GM20431 (cell line): ENCODE data around the gene PPP1R12B.
"Not testable (repeated sequence)": the region's sequence is repeated elsewhere in the genome, so short reads cannot be mapped to it uniquely, and the experiment has no call there.

Experiments
- in situ Hi-C: fragments of 300-500 bp; cut with MseI, MboI; formaldehyde crosslinking; loops from one replicate; pipeline ENCODE4 v1.15.0; 2020; ENCODE audit warnings: low sequenced_read_pairs; ENCODE audit not compliant: unreplicated experiment

The PPP1R12B gene

GRCh38 chr1:202622388-202622787 is 273.9 kb downstream of the PPP1R12B start:
- in situ Hi-C loops = no loop called here

GRCh38 chr1:202623075-202623474 is 274.6 kb downstream of the PPP1R12B start:
- in situ Hi-C loops = no loop called here

- in situ Hi-C loops = not testable (repeated sequence)
Measured at GRCh38 chr1:202623476-202623875, 275.0 kb downstream of the PPP1R12B start.

GRCh38 chr1:202624088-202624780 is 275.7 kb downstream of the PPP1R12B start:
- in situ Hi-C loops = no loop called here

- in situ Hi-C loops = no loop called here
Measured at GRCh38 chr1:202624781-202625108, 276.2 kb downstream of the PPP1R12B start.

- in situ Hi-C loops = no loop called here
Measured at GRCh38 chr1:202625416-202626360, 277.2 kb downstream of the PPP1R12B start.

GRCh38 chr1:202627036-202627435 is 278.5 kb downstream of the PPP1R12B start:
- in situ Hi-C loops = not testable (repeated sequence)

GRCh38 chr1:202627841-202628565 is 279.5 kb downstream of the PPP1R12B start:
- in situ Hi-C loops = no loop called here

GRCh38 chr1:202628646-202629215 is 280.2 kb downstream of the PPP1R12B start:
- in situ Hi-C loops = no loop called here

- in situ Hi-C loops = not testable (repeated sequence)
Measured at GRCh38 chr1:202629257-202629811, 280.8 kb downstream of the PPP1R12B start.

- in situ Hi-C loops = not testable (repeated sequence)
Measured at GRCh38 chr1:202630096-202630495, 281.6 kb downstream of the PPP1R12B start.

- in situ Hi-C loops = no loop called here
Measured at GRCh38 chr1:202630541-202630940, 282.0 kb downstream of the PPP1R12B start.

GRCh38 chr1:202631076-202631923 is 282.8 kb downstream of the PPP1R12B start:
- in situ Hi-C loops = no loop called here

- in situ Hi-C loops = no loop called here
Measured at GRCh38 chr1:202632241-202632640, 283.7 kb downstream of the PPP1R12B start.

- in situ Hi-C loops = not testable (repeated sequence)
Measured at GRCh38 chr1:202636171-202636570, 287.7 kb downstream of the PPP1R12B start.

- in situ Hi-C loops = not testable (repeated sequence)
Measured at GRCh38 chr1:202637321-202638018, 289.0 kb downstream of the PPP1R12B start.

GRCh38 chr1:202638019-202638700 is 289.7 kb downstream of the PPP1R12B start:
- in situ Hi-C loops = no loop called here

GRCh38 chr1:202638701-202639305 is 290.3 kb downstream of the PPP1R12B start:
- in situ Hi-C loops = not testable (repeated sequence)
